GM18907 (cell line): ENCODE measurements around the gene KRT75.

Experiments used
- ATAC-seq: cut with Tn5 transposase; IDR thresholded peaks from one replicate; pipeline ENCODE4 v1.9.1; 2021; ENCODE audit warnings: mild to moderate bottlenecking, moderate library complexity; ENCODE audit not compliant: unreplicated experiment

KRT75 gene

GRCh38 chr12:52440821-52441319 lies 6.7 kb upstream of the KRT75 start:
- ATAC-seq, result no peak

GRCh38 chr12:52439845-52440244 lies 5.7 kb upstream of the KRT75 start:
- ATAC-seq, result no peak

GRCh38 chr12:52439420-52439819 lies 5.2 kb upstream of the KRT75 start:
- ATAC-seq, result no peak

- no peak for ATAC-seq
These were observed 4.4 kb upstream of the KRT75 start for GRCh38 chr12:52438305-52439301.

- no peak for ATAC-seq
These were observed 3.3 kb upstream of the KRT75 start for GRCh38 chr12:52437508-52437907.

GRCh38 chr12:52436828-52437474 lies 2.8 kb upstream of the KRT75 start:
- no peak for ATAC-seq

GRCh38 chr12:52436000-52436827 lies 2.0 kb upstream of the KRT75 start:
- ATAC-seq, result no peak

GRCh38 chr12:52435659-52435999 lies 1.5 kb upstream of the KRT75 start:
- ATAC-seq, result no peak

GRCh38 chr12:52434760-52435530 lies 774 bp upstream of the KRT75 start:
- ATAC-seq, result no peak

- no peak for ATAC-seq
These were observed 580 bp downstream of the KRT75 start for GRCh38 chr12:52433501-52434080.

- no peak for ATAC-seq
These were observed 1.5 kb downstream of the KRT75 start for GRCh38 chr12:52432559-52433207.

GRCh38 chr12:52428121-52428520 lies 6.0 kb downstream of the KRT75 start:
- no peak for ATAC-seq

GRCh38 chr12:52427083-52427482 lies 7.1 kb downstream of the KRT75 start:
- no peak for ATAC-seq

- ATAC-seq, result no peak
These were observed 8.1 kb downstream of the KRT75 start for GRCh38 chr12:52426034-52426433.

- ATAC-seq, result no peak
These were observed 8.7 kb downstream of the KRT75 start for GRCh38 chr12:52425466-52425865.

GRCh38 chr12:52423661-52424500 lies 10.3 kb downstream of the KRT75 start:
- ATAC-seq, result no peak

- ATAC-seq, result no peak
These were observed 11.1 kb downstream of the KRT75 start for GRCh38 chr12:52423035-52423434.

- ATAC-seq, result no peak
These were observed 14.5 kb downstream of the KRT75 start for GRCh38 chr12:52419656-52420055.
